DMS114 treated with DMSO at 0.1 percent for 48 hours (cell line): ENCODE results near the gene AGO1.
"Not testable (repeated sequence)": the region's sequence is repeated elsewhere in the genome, so short reads cannot be mapped to it uniquely, and the experiment has no call there.

Source experiments
- DNase-seq: peaks from one replicate; lab custom pipeline; 2025; ENCODE audit not compliant: unreplicated experiment; lab: John Stamatoyannopoulos, UW

Gene AGO1

DNA sequence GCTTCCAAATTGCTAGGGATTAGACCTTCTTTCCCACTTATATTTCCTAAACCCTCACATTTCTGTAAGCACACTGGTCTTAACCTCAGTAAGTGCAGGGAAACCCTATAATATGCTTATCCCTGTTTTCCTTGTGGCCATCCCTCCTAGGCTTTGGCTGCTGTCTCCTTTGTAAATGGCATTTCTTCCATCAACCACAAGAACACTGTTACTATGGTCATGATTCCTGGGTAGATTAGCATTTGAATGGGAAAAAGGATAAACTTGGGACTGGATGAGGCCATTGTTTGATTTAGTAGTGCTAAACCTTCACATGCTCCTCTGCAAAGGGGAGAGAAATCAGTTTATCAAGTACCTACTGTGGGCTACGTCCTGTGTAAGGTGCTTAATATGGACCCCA is 31.7 kb downstream of the AGO1 start:
- no peak for DNase-seq

DNA sequence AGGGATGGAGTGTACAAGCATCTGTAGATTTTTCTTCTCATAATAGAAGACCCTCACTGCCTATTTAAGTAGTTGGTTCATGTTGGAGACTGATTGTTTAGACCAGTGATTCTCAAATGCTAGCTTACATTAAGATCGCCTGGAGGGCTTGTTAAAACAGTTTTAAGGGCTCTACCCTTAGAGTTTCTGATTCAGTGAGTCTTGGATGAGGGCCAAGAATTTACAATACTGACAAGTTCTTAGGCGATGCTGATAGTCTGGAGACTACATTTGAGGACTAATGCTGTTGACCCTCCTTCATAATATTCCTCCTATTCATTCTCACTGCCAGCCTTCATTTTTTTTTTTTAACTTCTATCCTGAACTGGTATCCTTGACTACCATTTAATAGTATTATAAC is 32.7 kb downstream of the AGO1 start:
- no peak for DNase-seq

DNA sequence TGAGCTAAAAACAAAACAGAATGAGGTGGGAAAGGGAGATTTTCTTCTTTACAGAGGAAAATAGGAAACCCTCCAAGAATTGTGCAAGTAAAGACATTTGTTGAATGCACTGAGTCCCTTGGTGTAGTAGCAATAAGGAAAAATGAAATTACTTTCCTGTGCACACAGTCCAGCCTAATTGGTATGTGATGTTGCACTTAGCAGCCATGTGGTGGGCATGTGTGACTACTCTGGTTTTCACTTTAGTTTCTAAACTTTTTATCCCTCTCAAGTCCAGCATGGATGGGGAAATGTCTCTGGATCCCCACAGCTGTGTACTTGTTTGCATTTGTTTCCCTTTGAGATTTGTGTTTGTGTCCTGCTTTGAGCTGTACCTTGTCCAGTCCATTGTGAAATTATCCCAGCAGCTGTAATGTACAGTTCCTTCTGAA is 40.8 kb downstream of the AGO1 start:
- DNase-seq: no peak

DNA sequence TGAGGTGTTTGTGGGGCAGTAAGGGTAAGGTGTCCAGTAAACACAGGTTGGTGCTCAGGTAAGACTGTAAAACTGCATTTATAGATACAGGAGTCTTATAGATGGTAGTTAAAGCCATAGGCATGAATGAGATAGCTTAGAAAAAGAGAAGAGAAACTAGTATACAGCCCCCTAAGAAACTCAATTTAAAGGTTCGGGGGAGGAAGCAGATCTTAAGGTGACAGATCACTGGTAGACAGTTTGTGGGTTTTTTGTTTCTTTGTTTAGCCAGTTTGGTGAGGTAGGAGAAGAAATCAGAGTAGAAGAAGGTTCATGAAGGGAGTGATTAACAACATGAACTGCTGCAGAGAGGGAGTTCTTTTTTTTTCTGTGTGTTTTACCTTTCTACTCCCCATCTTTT is 41.8 kb downstream of the AGO1 start:
- no peak for DNase-seq

DNA sequence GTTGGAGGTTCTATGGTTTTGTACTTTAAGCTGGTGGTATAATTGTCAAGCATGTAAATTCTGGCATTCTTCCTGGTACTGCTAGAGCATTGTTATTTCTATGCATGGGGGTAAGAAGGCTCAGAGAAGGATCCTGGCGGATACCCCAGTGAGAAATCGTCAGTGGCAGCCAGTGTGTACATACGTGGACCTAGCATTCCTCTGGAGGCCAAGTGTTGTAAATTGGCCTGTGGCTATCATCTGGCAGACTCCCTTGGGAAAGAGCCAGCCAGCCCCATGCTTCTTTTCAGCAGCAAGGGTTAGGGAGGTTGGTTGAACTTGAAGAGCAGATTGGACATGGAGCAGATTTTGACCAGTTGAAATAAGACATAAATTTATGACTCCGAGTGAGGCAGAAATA is 42.7 kb downstream of the AGO1 start:
- DNase-seq: no peak

DNA sequence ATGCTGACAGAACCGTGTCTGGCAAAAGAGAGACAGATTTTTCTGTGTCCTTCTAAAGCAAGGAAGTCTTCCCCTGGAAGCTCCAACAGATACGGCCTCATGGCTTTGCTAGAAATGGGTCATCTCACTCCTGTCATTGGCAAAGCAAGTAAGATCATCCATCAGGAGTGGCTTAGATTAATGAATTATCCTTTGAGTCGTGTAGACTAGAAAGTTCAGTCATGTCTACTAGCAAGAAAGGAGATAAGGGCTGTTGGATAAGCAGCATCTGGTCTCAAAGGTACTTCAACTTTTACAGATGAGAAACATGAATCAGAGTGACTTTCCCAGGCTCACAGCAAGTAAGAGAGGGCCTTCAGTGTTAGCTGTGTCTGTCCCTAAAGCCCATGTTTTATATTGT is 44.5 kb downstream of the AGO1 start:
- no peak for DNase-seq

DNA sequence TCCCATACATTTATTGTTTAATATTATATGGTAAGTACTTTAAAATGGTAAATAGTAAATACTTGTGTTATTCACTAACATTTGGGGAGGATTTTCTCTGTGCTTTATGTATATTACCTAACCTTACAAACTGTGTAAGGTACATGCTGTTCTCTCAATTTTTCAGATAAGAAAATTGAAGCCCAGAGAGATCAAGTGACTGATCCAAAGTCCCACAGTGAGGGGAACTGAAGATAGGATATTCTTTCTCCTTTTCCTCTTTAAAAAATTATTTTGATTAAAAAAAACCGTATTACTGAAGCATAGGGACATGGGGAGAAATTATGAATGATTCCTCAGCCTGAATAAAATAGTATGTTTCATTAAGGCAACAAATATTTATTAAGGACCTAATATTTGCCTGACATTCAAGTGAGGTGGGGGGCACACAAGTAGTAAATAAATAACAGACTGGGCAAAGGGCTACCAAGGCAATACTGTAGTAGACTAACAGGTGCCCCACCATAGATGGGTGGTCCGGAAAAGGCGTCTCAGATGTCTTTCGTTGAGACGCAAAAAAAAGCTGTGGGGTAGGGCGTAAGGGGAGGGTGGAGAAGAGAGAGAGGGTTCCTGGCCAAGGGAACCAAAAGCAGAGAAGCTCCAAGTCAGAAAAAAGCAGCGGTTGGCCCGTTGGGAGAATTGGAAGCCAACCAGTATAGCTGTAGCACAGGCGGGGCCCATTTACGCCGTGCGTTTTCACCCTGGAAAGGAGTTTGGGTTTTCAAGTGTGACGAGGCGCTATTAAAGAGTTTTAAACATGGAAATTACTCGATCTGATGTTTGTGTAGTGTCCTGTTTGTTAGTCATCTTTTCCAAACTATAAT is 47.0 kb downstream of the AGO1 start:
- peak; percentile 76 for DNase-seq

- DNase-seq: peak; percentile 81
These were observed 47.8 kb downstream of the AGO1 start, which contains the start of gene AGO3 for GRCh38 chr1:35930593-35931445. Gene AGO3, plus strand, starts transcription at chr1:35931105. Its CDS starts 322 bp downstream, at chr1:35931427.

DNA sequence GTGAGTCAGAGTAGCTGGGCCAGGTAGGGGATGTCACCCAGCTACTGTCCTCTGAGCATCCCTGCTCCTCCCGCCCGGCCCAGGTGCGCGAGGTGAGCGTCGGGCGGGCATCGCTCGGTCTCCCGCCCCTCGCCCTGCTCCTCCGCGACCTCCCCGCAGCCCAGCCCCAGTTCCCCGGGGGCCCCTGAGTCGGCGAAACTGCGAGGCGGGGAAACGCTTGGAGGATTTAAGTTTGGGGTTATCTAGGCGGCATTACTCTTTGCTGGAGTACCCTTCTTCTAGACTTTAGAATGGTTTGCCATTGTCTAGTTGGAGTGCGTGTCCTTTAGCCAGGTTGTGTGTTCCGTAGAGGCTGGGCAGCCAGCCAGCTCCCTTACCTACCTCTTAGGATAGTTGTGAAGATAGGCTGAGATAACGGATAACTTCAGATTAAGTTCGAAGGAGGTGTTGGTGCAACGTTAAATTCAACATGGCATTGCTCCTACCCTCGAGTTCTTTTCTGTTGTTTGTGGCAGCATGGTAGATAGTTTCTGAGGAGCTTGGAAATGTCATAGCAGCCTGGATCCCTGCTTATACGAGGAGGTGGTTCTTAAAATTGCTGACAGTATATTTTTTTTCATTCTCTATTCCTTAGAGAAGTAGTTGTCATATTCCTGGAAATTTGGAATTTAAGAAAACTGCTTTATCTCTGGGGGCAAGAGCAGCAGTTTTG is 48.6 kb downstream of the AGO1 start:
- DNase-seq: peak; percentile 12

DNA sequence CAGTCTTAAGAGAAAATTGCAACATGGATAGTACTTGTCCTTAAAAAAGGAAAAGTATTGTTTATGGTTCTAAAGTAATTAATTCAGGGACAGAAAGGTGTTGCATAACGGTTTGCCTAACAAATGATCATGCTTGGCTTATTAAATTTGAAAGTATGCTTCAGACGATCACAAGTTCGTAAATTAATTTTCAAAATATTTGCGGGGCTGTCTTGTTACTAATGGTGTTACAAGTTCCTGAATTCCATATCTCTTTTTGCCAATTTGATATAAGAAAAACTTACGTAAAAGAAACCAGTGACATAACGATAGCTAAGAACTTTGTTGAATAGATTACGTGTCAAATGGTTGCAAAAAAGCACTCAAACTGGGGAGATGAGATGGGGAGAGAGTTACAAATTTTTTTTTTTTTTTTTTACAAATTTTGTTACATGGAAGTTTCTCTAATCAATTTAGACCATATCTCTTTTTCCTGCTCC is 49.2 kb downstream of the AGO1 start:
- DNase-seq: no peak

GRCh38 chr1:35932941-35933340 is 49.9 kb downstream of the AGO1 start:
- no peak for DNase-seq

DNA sequence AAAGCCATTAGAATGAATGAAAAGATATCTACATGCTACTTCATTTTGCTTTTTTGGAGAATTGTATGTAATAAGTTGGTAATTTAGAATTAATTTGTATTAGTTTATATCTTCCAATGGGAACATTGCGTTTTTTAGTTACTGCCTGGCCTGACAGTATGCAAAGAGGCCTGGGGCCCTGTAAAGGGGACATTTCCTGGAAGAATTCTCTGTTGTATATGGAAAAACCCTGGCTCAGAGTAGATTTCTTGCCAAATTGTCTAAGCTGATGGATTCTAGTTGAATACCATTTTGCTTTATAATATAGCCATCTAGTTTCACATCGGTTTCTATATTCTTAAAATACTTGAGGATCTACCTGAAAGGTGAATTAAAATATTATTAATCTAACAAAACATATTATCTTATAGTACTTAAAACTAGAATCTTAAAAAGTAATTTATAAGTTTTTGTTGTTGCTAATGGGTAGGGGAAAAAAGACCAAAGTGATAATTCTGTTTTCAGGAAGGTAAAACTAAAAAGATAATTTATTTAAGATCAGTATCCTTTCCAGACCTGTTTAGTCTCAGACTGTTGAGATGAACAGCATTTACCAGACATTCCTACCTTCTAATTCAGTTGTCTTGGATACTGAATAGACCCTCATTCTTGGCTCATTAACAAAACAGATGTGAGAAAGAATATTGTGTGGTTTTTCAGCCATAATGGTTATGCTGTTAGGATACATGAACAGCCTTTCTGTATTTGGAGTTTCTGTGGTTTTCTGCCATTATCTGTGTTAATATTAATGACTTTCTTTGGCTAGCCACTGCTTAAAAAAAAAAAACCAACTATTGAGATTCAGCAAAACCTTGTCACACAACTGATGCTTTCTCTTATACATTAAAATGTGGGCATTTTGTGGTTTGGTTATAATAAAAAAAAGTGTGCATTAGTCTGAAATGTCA is 52.7 kb downstream of the AGO1 start:
- no peak for DNase-seq

DNA sequence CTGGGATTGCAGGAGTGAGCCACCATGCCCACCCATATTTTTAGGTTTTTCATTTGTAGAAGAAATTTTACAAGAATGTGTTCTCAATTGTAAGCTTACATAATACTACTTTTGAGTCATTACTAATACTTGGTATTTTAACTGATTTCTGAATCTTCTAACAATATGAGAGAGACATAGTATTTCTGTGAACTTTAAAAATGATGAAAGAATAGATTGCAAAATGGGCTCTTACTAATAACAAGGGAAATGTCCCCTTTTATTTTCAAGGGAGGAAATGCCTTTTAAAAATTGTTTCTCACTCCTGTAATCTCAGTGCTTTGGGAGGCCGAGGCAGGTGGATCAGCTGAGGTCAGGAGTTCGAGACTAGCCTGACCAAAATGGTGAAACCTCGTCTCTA is 53.8 kb downstream of the AGO1 start:
- DNase-seq: no peak

- no peak for DNase-seq
These were observed 56.5 kb downstream of the AGO1 start for GRCh38 chr1:35939484-35939883.

DNA sequence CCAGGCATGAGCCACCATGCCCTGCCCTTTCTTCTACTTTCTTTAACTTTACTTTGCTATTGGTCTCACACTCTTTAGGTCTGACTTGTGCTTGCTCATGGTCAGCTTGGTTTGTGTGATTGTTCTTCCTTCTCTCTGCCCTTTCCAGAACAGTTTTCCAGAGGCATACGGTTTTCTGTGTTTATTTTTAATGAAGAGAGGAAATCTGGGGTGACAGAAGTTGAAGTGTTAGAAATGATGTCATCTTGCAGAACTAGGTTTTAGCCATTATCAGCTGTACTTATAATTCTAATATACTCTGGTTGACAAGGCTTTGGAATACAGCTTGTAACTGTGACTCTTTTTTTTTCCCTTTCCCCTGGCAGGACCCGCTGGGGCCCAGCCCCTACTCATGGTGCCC is 62.3 kb downstream of the AGO1 start:
- no peak for DNase-seq

GRCh38 chr1:35947547-35947946 is 64.5 kb downstream of the AGO1 start:
- DNase-seq: no peak

DNA sequence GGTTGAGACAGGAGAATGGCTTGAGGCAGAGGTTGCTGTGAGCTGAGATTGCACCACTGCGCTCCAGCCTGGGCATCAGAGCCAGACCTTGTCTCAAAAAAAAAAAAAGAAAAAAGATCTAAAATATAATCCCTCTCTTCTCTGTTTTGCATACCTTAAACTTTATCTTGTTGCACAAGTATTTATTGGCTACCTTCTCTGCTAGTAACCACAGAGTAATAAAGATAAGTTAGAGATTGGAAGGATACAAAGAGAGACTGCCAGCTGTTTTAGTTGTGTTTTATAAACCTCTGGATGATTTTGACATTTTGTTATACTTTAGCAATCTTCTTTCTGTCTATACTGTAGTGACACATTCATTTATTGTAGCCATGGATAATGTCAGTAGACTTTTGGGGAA is 75.5 kb downstream of the AGO1 start:
- no peak for DNase-seq

DNA sequence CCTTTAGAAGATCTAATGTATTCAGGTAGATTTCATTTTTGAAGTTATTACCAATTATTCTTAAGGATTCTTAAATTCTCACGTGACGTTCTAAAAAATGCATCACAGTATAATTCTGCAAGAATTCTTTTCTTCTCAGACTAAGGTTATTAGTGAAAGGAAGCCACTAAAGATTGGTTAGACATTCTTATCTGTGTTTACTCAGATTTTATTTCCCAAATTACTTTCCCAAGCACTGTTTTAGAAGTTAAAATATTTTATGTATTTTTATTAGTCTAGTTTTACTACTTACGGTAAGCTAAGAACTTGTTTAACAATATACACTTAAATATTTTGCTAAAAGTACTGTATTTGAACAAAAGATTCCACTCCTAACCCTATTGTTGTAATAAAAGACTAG is 76.3 kb downstream of the AGO1 start:
- DNase-seq: no peak

GRCh38 chr1:35962952-35963351 is 79.9 kb downstream of the AGO1 start:
- no peak for DNase-seq

DNA sequence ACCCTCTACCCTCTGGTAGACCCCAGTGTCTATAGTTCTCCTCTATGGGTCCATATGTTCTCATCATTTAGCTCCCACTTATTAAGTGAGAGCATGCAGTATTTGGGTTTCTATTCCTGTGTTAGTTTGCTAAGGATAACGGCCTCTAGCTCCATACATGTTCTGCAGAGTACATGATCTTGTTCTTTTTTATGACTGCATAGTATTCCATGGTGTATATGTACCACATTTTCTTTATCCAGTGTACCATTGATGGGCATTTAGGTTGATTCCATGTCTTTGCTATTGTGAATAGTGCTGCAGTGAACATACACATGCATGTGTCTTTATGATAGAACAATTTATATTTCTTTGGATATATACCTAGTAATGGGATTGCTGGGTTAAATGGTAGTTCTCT is 81.3 kb downstream of the AGO1 start:
- DNase-seq: not testable (repeated sequence)
